Activated CD4-positive, alpha-beta T cell treated with anti-CD3 and anti-CD28 coated beads, Interleukin-2, Interleukin-6, amounts not matched to agents 100 ng/mL and 50 ng/mL, durations not matched to agents 16 hours and 8 hours (primary cell): ENCODE data around the gene TXNDC11.

Experiments used
- DNase-seq: peaks from one replicate; pipeline ENCODE4 v3.0.0-alpha.2; 2020

TXNDC11 gene

GRCh38 chr16:11650641-11651591 is 91.7 kb downstream of the TXNDC11 start:
- DNase-seq, result no peak

DNA sequence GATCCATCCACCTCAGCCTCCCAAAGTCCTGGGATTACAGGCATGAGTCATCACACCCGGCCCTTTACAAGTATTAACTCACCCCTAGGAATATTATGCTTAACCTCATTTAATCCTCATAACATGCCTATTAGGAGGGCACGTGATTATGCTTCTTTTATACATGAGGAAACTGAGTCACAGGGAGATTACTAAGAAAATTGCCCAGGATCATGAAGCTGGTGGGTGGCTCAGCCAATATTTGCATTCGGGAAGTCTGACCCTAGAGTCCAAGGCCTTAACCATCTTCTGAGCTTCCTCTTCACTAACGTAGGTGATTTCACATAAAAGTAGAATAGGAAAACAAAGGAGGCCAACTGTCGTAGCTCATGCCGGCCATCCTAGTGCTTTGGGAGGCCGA is 93.4 kb downstream of the TXNDC11 start:
- no peak for DNase-seq

GRCh38 chr16:11642765-11643116 is 99.9 kb downstream of the TXNDC11 start:
- no peak for DNase-seq

GRCh38 chr16:11640987-11641817 is 101.5 kb downstream of the TXNDC11 start:
- peak; percentile 60 for DNase-seq

DNA sequence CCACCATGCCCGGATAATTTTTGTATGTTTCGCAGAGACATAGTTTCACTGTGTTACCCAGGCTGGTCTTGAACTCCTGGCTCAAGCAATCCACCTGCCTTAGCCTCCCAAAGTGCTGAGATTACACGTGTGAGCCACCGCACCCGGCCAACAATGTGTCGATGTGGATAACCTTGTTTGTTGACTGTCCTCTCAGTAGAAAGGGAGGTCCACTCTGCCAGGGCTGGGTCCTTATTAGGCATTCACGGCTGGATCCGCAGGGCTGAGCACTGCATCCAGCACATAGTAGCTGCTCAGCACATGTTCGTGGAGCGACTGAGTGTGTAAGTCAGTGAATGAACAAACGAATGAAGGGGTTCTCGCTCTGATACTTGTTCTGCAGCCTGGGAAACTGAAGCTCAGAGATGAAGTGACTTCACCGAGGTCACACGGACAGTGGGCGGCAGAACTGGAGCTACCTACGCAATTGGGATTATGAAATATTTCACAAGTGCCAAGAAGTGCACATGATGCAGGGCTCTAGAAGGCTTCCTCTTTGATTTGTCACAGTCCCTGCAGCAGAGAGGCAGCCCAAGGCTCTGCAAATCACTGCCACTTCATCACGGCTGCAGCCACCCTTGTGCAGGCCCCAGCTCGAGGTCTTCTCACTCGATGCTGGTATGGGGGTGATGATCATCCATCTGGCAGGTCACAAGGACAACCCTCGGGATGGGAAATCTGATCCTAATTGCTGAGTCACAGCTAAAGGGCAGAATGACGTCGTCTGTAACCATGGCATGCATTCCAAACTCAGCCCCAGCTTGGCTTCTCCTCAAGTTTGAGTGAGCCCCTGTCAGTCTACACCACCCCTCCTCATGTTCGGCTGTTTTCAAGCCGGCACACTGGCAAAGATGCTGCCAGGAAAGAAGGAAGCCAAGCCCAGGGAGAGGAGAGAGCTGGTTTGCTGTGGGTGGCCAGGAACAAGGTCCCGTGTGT is 102.4 kb downstream of the TXNDC11 start:
- DNase-seq, result no peak

DNA sequence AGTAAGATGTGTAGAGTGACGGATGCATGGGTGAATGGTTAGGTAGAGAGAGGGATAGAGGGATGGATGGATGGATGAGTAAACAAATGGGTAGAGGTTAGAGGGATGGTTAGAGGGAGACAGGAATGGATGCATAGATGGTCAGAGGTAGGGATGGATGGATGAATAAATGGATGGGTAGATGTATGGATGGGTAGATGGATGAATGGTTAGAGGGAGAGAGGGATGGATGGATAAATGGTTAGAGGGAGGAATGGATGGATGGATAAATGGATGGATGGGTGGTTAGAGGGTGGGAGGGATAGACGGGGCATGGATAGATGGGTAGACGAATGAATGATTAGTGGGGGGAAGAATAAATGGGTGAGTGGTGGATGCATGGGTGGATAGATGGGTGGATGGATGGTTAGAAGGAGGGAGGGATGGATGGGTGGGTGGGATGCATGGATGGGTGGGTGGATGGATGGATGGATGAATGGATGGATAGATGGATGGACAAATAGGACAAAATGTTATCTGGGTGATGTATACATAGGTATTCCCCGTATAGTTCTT is 103.6 kb downstream of the TXNDC11 start:
- DNase-seq, result no peak

- DNase-seq, result no peak
Observed at GRCh38 chr16:11638140-11638539, 104.5 kb downstream of the TXNDC11 start.

DNA sequence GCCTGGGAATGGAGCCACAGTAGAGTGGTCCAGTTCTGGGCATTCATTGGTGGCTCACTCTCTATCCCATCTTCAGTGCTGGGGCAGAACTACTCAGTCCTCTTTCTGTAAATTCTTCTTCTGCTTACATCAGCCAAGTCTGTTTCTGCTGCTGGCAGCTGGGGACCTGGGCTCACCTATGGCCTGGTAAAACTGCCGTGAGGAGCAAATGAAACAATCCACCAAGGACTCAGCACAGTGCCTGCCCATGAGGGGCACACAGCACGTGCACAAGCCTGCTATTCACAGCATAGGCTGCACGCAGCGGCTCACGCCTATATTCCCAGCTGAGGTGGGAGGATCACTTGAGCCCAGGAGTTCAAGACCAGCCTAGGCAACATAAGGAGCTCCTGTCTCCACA is 105.3 kb downstream of the TXNDC11 start:
- no peak for DNase-seq

DNA sequence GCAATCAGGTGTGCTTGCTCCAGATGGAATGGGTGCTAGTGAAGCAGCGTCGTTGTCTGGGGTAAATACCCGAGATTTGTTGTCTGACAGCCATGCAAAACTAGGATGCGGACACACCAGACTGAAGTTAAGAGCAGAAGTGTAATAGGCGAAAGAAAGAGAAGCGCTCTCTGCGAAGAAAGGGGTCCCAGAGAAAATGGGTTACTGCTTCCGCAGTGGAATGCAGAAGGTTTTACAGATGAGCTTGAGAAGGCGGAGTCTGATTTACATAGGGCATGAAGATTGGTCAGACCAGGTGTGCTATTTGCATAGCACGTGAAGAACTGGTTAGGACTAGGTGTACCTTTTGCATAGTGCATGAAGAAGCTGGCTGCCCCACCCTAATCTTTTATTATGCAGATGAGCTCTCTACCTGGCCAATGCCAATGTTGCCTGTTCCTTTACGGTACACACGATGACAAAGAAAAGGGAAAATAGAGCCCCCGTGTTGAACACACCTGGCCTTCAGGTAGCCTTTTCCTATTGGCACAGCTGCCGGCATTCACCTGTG is 106.4 kb downstream of the TXNDC11 start:
- no peak for DNase-seq

GRCh38 chr16:11635679-11636171 is 106.9 kb downstream of the TXNDC11 start:
- DNase-seq, result no peak

- no peak for DNase-seq
Observed at GRCh38 chr16:11635113-11635652, 107.5 kb downstream of the TXNDC11 start.

DNA sequence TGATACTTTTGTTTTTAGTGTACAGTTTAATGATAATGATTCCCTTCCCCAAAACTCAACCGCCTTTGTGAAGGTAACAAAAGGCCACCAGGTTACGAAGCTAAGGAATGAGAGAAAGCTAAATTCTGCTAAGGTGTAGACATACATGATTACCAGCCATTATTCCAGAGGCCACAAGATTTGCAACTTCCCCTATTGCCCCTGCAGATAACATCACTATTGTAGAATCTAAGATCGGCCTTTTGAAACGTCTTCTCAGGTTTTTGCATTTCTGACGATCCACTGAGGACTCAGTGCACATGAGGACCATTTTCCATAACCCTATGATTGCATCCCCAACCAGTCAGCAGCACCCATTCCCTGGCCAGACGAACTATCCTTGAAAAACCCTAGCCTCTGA is 108.3 kb downstream of the TXNDC11 start:
- no peak for DNase-seq

GRCh38 chr16:11633113-11633512 is 109.5 kb downstream of the TXNDC11 start:
- no peak for DNase-seq

GRCh38 chr16:11632455-11632939 is 110.2 kb downstream of the TXNDC11 start:
- no peak for DNase-seq

DNA sequence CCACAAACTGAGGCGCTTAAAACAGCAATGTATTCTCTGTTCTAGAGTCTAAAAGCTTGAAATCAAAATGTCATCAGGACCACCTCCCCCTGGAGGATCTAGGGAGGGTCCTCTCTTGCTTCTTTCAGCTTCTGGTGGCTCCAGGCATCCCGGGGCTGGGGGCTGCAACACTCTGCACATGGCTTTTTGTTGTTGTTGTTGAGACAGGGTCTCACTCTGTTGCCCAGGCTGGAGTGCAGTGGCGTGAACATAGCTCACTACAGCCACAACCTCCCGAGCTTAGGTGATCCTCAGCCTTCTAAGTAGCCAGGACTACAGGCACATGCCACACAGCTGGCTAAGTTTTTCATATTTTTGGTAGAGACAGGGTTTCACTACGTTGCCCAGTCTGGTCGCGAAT is 111.4 kb downstream of the TXNDC11 start:
- no peak for DNase-seq

DNA sequence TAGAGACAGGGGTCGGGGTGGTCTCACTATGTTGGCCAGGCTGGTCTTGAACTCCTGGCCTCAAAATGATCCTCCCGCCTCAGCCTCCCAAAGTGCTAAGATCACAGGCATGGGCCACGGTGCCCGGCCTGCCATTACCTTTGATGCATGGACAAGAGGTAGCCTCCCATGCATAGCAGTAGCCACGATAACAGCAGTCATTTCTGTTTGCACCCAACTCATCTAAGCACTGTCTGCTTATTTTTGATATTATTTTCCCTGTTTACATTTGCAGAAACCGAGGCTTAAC is 111.9 kb downstream of the TXNDC11 start:
- DNase-seq, result no peak

- DNase-seq, result no peak
Observed at GRCh38 chr16:11630046-11630767, 112.5 kb downstream of the TXNDC11 start.
